Activated T-cell treated with anti-CD3 and anti-CD28 coated beads, Interleukin-2, amount 50 U/mL, for 72 hours (primary cell): ENCODE results near the gene NEMF. TPM values are rescaled to one million over a fixed set of nuclear protein-coding genes. Genes with fewer than 3 reads are reported as not detected.
"Not testable (repeated sequence)": the region's sequence is repeated elsewhere in the genome, so short reads cannot be mapped to it uniquely, and the experiment has no call there.

ENCODE experiments used
- ATAC-seq, 2 donors: fragments of 150-1000 bp; cut with Tn5 transposase; replicated peaks in 1 of 2; 2 replicates each; pipeline ENCODE4 v1.10.0; 2021; ENCODE audit warnings: moderate library complexity in 2 of 2, mild to moderate bottlenecking in 1 of 2
- DNase-seq, 2 donors: peaks; one replicate each; pipeline ENCODE4 v3.0.0; 2021 to 2022; ENCODE audit warnings: mixed read lengths in 1 of 2
- H3K27ac Mint-ChIP-seq: one replicate; pipeline ENCODE4 v1.8.0; 2022; ENCODE audit warnings: mild to moderate bottlenecking, moderate library complexity, mixed read lengths
- H3K27me3 Mint-ChIP-seq: one replicate; pipeline ENCODE4 v1.8.0; 2022; ENCODE audit warnings: low read depth, mixed read lengths
- H3K36me3 Mint-ChIP-seq, 2 donors: one replicate each; pipeline ENCODE4 v1.8.0; 2022; ENCODE audit warnings: mixed read lengths in 2 of 2, mild to moderate bottlenecking in 1 of 2; ENCODE audit not compliant: insufficient read depth in 2 of 2
- H3K4me1 Mint-ChIP-seq: one replicate; pipeline ENCODE4 v1.8.0; 2022; ENCODE audit warnings: low read depth, mixed read lengths
- H3K4me3 Mint-ChIP-seq, 2 donors: one replicate each; pipeline ENCODE4 v1.8.0; 2022; ENCODE audit warnings: mild to moderate bottlenecking in 2 of 2, mixed read lengths in 2 of 2, moderate library complexity in 2 of 2
- H3K9me3 Mint-ChIP-seq, 2 donors: one replicate each; pipeline ENCODE4 v1.8.0; 2022; ENCODE audit warnings: mixed read lengths in 2 of 2
- total RNA-seq, 2 donors: library from RNA; stranded (reverse); gene quantifications; one replicate each; pipeline ENCODE4 v1.2.3, GENCODE V29; 2022

The NEMF gene
- total RNA-seq, 2 donors from 2014 or later: 68.8 to 71.7 TPM

GRCh38 chr14:49892301-49892635, 39.7 kb upstream of the NEMF start:
- Mint-ChIP-seq H3K4me1 (peaks cover 20% of the 10 kb centered on the region), H3K27me3 (no peaks in the 10 kb centered on the region), H3K27ac (peak overlapping the region; percentile 97), H3K36me3 (peaks cover 29 to 49% of the 10 kb centered on the region in 2 donors), H3K4me3 (peak overlapping the region; percentile 93 to 97), H3K9me3 (no peaks in the 10 kb centered on the region)
- ATAC-seq (peak in 1 of 2 donors; percentile 16), DNase-seq (peak; percentile 38 to 50)

- Mint-ChIP-seq H3K9me3 (no peaks in the 10 kb centered on the region), H3K4me3 (no peak overlapping the region), H3K36me3 (peaks cover 4 to 11% of the 10 kb centered on the region in 2 donors)
These were observed 35.7 kb upstream of the NEMF start for GRCh38 chr14:49888293-49888692.

GRCh38 chr14:49886523-49886922, 33.9 kb upstream of the NEMF start:
- Mint-ChIP-seq H3K36me3 (peaks cover 0 to 2% of the 10 kb centered on the region in 2 donors), H3K9me3 (no peaks in the 10 kb centered on the region), H3K4me1 (peaks cover 27% of the 10 kb centered on the region), H3K27ac (no peak overlapping the region), H3K27me3 (no peaks in the 10 kb centered on the region), H3K4me3 (peak overlapping the region; percentile 4 to 47)
- ATAC-seq (no peak), DNase-seq (no peak)

More at GRCh38 chr14:49888293-49888692, 35.7 kb upstream of the NEMF start:
- H3K27ac Mint-ChIP-seq: no peak overlapping the region
- ATAC-seq (no peak), DNase-seq (no peak)
- H3K27me3 Mint-ChIP-seq: no peaks in the 10 kb centered on the region
- peaks cover 26% of the 10 kb centered on the region for H3K4me1 Mint-ChIP-seq

- peaks cover 39% of the 10 kb centered on the region for H3K4me1 Mint-ChIP-seq
- no peak for DNase-seq
- H3K27ac Mint-ChIP-seq: no peak overlapping the region
- no peaks in the 10 kb centered on the region for H3K27me3 Mint-ChIP-seq
- H3K4me3 Mint-ChIP-seq: no peak overlapping the region
- ATAC-seq: no peak
- no peaks in the 10 kb centered on the region for H3K36me3 Mint-ChIP-seq
- H3K9me3 Mint-ChIP-seq: no peaks in the 10 kb centered on the region
These were observed 30.5 kb upstream of the NEMF start for GRCh38 chr14:49882826-49883694.

GRCh38 chr14:49881350-49882001, 28.9 kb upstream of the NEMF start:
- DNase-seq: no peak
- no peak overlapping the region for H3K4me3 Mint-ChIP-seq
- H3K9me3 Mint-ChIP-seq: no peaks in the 10 kb centered on the region
- no peaks in the 10 kb centered on the region for H3K27me3 Mint-ChIP-seq
- no peak for ATAC-seq
- peaks cover 36% of the 10 kb centered on the region for H3K4me1 Mint-ChIP-seq
- no peak overlapping the region for H3K27ac Mint-ChIP-seq
- no peaks in the 10 kb centered on the region for H3K36me3 Mint-ChIP-seq

GRCh38 chr14:49880267-49881064, 27.9 kb upstream of the NEMF start:
- no peaks in the 10 kb centered on the region for H3K27me3 Mint-ChIP-seq
- peaks cover 33% of the 10 kb centered on the region for H3K4me1 Mint-ChIP-seq
- ATAC-seq: peak; percentile 43 to 59
- DNase-seq: no peak
- peak overlapping the region; percentile 91 for H3K27ac Mint-ChIP-seq
- peak overlapping the region in 1 of 2 donors; percentile 50 for H3K4me3 Mint-ChIP-seq
- no peaks in the 10 kb centered on the region for H3K36me3 Mint-ChIP-seq
- no peaks in the 10 kb centered on the region for H3K9me3 Mint-ChIP-seq

GRCh38 chr14:49879646-49880204, 27.1 kb upstream of the NEMF start:
- Mint-ChIP-seq H3K4me3 (peak overlapping the region in 1 of 2 donors; percentile 46), H3K4me1 (peaks cover 33% of the 10 kb centered on the region), H3K27ac (peak overlapping the region; percentile 94), H3K9me3 (no peaks in the 10 kb centered on the region), H3K27me3 (no peaks in the 10 kb centered on the region), H3K36me3 (no peaks in the 10 kb centered on the region)
- DNase-seq (peak; percentile 70 to 77), ATAC-seq (peak; percentile 89)

GRCh38 chr14:49876563-49877127, 24.1 kb upstream of the NEMF start:
- H3K27me3 Mint-ChIP-seq: no peaks in the 10 kb centered on the region
- H3K36me3 Mint-ChIP-seq: no peaks in the 10 kb centered on the region
- no peaks in the 10 kb centered on the region for H3K9me3 Mint-ChIP-seq
- DNase-seq (no peak), ATAC-seq (no peak)
- no peak overlapping the region for H3K4me3 Mint-ChIP-seq
- H3K27ac Mint-ChIP-seq: no peak overlapping the region
- H3K4me1 Mint-ChIP-seq: peaks cover 29% of the 10 kb centered on the region

- peaks cover 31% of the 10 kb centered on the region for H3K4me1 Mint-ChIP-seq
- ATAC-seq (no peak), DNase-seq (no peak)
- no peak overlapping the region for H3K27ac Mint-ChIP-seq
- H3K27me3 Mint-ChIP-seq: no peaks in the 10 kb centered on the region
- H3K4me3 Mint-ChIP-seq: no peak overlapping the region
- no peaks in the 10 kb centered on the region for H3K36me3 Mint-ChIP-seq
- no peaks in the 10 kb centered on the region for H3K9me3 Mint-ChIP-seq
These were observed 23.1 kb upstream of the NEMF start for GRCh38 chr14:49875640-49876198.

- H3K36me3 Mint-ChIP-seq, H3K4me3 Mint-ChIP-seq, DNase-seq, H3K27me3 Mint-ChIP-seq, H3K9me3 Mint-ChIP-seq, ATAC-seq, H3K27ac Mint-ChIP-seq: not testable (repeated sequence)
- peaks cover 36% of the 10 kb centered on the region for H3K4me1 Mint-ChIP-seq
These were observed 21.0 kb upstream of the NEMF start for GRCh38 chr14:49873548-49873947.

- H3K27ac Mint-ChIP-seq: no peak overlapping the region
These were observed 18.3 kb upstream of the NEMF start for GRCh38 chr14:49870908-49871307.

GRCh38 chr14:49868720-49869114, 16.1 kb upstream of the NEMF start:
- no peak for ATAC-seq
- peak overlapping the region; percentile 88 for H3K27ac Mint-ChIP-seq
- H3K36me3 Mint-ChIP-seq: no peaks in the 10 kb centered on the region
- no peaks in the 10 kb centered on the region for H3K9me3 Mint-ChIP-seq
- H3K4me3 Mint-ChIP-seq: peak overlapping the region; percentile 89 to 94
- H3K4me1 Mint-ChIP-seq: peaks cover 34% of the 10 kb centered on the region
- no peaks in the 10 kb centered on the region for H3K27me3 Mint-ChIP-seq
- no peak for DNase-seq

More at GRCh38 chr14:49870908-49871307, 18.3 kb upstream of the NEMF start:
- ATAC-seq (no peak), DNase-seq (no peak)
- H3K4me1 Mint-ChIP-seq: peaks cover 34% of the 10 kb centered on the region
- no peak overlapping the region for H3K4me3 Mint-ChIP-seq
- H3K27me3 Mint-ChIP-seq: no peaks in the 10 kb centered on the region
- no peaks in the 10 kb centered on the region for H3K36me3 Mint-ChIP-seq
- no peaks in the 10 kb centered on the region for H3K9me3 Mint-ChIP-seq
